ENCODE data around the gene ATPAF1. TPM values are rescaled to one million over a fixed set of nuclear protein-coding genes. Genes with fewer than 3 reads are reported as not detected.
A peak's percentile ranks its signal among the peaks of the same experiment; 100 is the strongest.

Gene ATPAF1
- total and polyA plus RNA-seq, 10 of the 15 experiments (the other 5 are each of a cell fraction or from before 2014, with no cell fraction given), result 15.2 to 93.5 (median 48.4) TPM

DNA sequence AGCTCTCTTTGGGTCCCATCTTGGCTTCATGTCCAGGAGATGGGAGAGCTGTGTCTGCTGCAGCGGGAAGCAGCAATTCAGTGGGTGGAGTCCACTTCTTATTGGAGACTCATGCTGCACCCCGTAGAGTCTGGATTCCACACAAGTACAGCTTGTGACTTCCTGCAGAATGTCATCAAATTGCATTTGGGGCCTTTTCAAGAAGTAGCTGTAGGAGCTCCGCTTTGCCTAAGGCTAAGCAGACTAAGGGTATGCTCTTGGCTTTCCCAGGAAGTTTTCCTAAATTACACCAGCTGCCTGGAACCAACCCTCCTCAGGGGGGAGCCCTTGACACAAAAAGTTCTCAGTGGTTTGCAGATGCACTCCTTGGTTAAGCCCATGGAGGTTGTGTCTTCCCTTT lies 45.8 kb downstream of the ATPAF1 start:
- TF ChIP-seq RAD21 (IDR thresholded peaks at IDR 0.05; ENCODE audit: insufficient read depth, low read depth, low read length) (peak; percentile 58), NFYA (IDR thresholded peaks at IDR 0.05; ENCODE audit: borderline replicate concordance, low read depth, low read length) (no peak), SMC3 (IDR thresholded peaks at IDR 0.05; ENCODE audit: borderline replicate concordance, low read length) (peak; percentile 32; the same call in 1 of the 2 replicates)
- TF ChIP-seq, protein P1, sequence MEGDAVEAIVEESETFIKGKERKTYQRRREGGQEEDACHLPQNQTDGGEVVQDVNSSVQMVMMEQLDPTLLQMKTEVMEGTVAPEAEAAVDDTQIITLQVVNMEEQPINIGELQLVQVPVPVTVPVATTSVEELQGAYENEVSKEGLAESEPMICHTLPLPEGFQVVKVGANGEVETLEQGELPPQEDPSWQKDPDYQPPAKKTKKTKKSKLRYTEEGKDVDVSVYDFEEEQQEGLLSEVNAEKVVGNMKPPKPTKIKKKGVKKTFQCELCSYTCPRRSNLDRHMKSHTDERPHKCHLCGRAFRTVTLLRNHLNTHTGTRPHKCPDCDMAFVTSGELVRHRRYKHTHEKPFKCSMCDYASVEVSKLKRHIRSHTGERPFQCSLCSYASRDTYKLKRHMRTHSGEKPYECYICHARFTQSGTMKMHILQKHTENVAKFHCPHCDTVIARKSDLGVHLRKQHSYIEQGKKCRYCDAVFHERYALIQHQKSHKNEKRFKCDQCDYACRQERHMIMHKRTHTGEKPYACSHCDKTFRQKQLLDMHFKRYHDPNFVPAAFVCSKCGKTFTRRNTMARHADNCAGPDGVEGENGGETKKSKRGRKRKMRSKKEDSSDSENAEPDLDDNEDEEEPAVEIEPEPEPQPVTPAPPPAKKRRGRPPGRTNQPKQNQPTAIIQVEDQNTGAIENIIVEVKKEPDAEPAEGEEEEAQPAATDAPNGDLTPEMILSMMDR (IDR thresholded peaks at IDR 0.05 in 2 of 3, conservative IDR thresholded peaks at IDR 0.05 in 1 of 3; ENCODE audit: control insufficient read depth in 2 of 3, extremely low read depth in 1 of 3, insufficient read depth in 1 of 3, low read depth in 3 of 3, low read length in 3 of 3), result peak; percentile 47 to 56 (median 49); a peak in 5 of 6 replicates
- Histone ChIP-seq H3K36me3 (ENCODE audit: control insufficient read depth in 2 of 2, insufficient read depth in 2 of 2, low read length in 1 of 2) (no peaks in the 10 kb centered on the region), H3K9ac (ENCODE audit: control insufficient read depth, insufficient read depth, low read length) (no peak overlapping the region), H3K4me2 (ENCODE audit: control insufficient read depth, insufficient read depth) (no peak overlapping the region), H2AFZ (ENCODE audit: control insufficient read depth, low read depth, low read length) (no peak overlapping the region), H3K79me2 (ENCODE audit: control insufficient read depth, insufficient read depth, low read length) (no peaks in the 10 kb centered on the region), H3K27ac (ENCODE audit: control insufficient read depth, insufficient read depth) (no peak overlapping the region), H3K4me1 (ENCODE audit: control insufficient read depth, insufficient read depth, low read length) (peaks cover 15% of the 10 kb centered on the region), H3K9me3 (replicated peaks; ENCODE audit: control insufficient read depth, insufficient read depth, low read length) (no peaks in the 10 kb centered on the region), H3K4me3 (no peak overlapping the region), H3K27me3 (replicated peaks in 1 of 2; ENCODE audit: control insufficient read depth in 2 of 2, insufficient read depth in 2 of 2, low read length in 1 of 2) (no peaks in the 10 kb centered on the region), H4K20me1 (ENCODE audit: control insufficient read depth, insufficient read depth) (no peaks in the 10 kb centered on the region)
- no peak for FAIRE-seq
- intact Hi-C loops (cut with micrococcal nuclease; ENCODE audit: unreplicated experiment) (loop anchor here (1.0 kb wide), 1 partner anchor 103 kb away; no protein-coding TSS in a partner anchor), in situ Hi-C loops (cut with MboI) (no loop called here)
- ChIA-PET RAD21 (ENCODE audit: unreplicated experiment) (interaction anchor here (0.6 to 3.4 kb wide), 4 partner anchors 8 to 104 kb away, joined by 3 to 15 read pairs (median 3); partner anchors contain the start of gene EFCAB14), POLR2A (interaction anchor here (1.1 to 1.2 kb wide), 2 partner anchors 9 to 98 kb away, joined by 3 read pairs; no protein-coding TSS in a partner anchor), SMC1A (ENCODE audit: uncharacterized antibody, unreplicated experiment) (interaction anchor here (1.0 to 2.3 kb wide), 2 partner anchors 98 to 103 kb away, joined by 3 to 13 read pairs; no protein-coding TSS in a partner anchor), CTCF (interaction anchor here (0.9 to 4.7 kb wide), 8 partner anchors 9 to 102 kb away, joined by 3 to 37 read pairs (median 4); partner anchors contain the start of gene EFCAB14)
- 74% methylated on average over 3 of the region's 3 CpGs for WGBS (ENCODE audit: insufficient coverage, insufficient replicate concordance, low lambda C conversion rate, missing lambda C conversion rate)
- no peak for DNase-seq (ENCODE audit: low read depth, low spot score)
- no TSS peak for BruUV-seq (replicated peaks)
- peak; percentile 49; the same call in 2 of the 3 replicates for ATAC-seq
